HG03066 (cell line): ENCODE results near the gene DNAJB4.
"Not testable (repeated sequence)": the region's sequence is repeated elsewhere in the genome, so short reads cannot be mapped to it uniquely, and the experiment has no call there.

ENCODE experiments used
- ATAC-seq: cut with Tn5 transposase; IDR thresholded peaks from one replicate; pipeline ENCODE4 v1.9.1; 2021; ENCODE audit warnings: low read depth; ENCODE audit not compliant: unreplicated experiment

DNAJB4 gene

GRCh38 chr1:77989744-77990143 is 15.0 kb upstream of the DNAJB4 start:
- ATAC-seq, result no peak

GRCh38 chr1:77990629-77991204 is 14.0 kb upstream of the DNAJB4 start:
- ATAC-seq, result no peak

- no peak for ATAC-seq
Measured at GRCh38 chr1:77991638-77992037, 13.1 kb upstream of the DNAJB4 start.

GRCh38 chr1:77994117-77994705 is 10.5 kb upstream of the DNAJB4 start:
- ATAC-seq, result no peak

GRCh38 chr1:77996734-77997133 is 8.0 kb upstream of the DNAJB4 start:
- ATAC-seq, result no peak

GRCh38 chr1:78000536-78000935 is 4.2 kb upstream of the DNAJB4 start:
- not testable (repeated sequence) for ATAC-seq

- ATAC-seq, result no peak
Measured at GRCh38 chr1:78003070-78003746, 1.5 kb upstream of the DNAJB4 start.

- peak; percentile 35 for ATAC-seq
Measured at GRCh38 chr1:78003882-78004718, 639 bp upstream of the DNAJB4 start.

- no peak for ATAC-seq
Measured at GRCh38 chr1:78005448-78005722, 646 bp downstream of the DNAJB4 start.

- ATAC-seq, result no peak
Measured at GRCh38 chr1:78005755-78006154, 1.0 kb downstream of the DNAJB4 start.

- ATAC-seq, result no peak
Measured at GRCh38 chr1:78006521-78006920, 1.8 kb downstream of the DNAJB4 start.

GRCh38 chr1:78007677-78008341 is 3.1 kb downstream of the DNAJB4 start:
- no peak for ATAC-seq

GRCh38 chr1:78009276-78009675 is 4.5 kb downstream of the DNAJB4 start:
- no peak for ATAC-seq

GRCh38 chr1:78009836-78010235 is 5.1 kb downstream of the DNAJB4 start:
- ATAC-seq, result no peak

- ATAC-seq, result no peak
Measured at GRCh38 chr1:78011050-78011449, 6.3 kb downstream of the DNAJB4 start.

GRCh38 chr1:78015148-78015547 is 10.4 kb downstream of the DNAJB4 start:
- ATAC-seq, result no peak

GRCh38 chr1:78019024-78019423 is 14.3 kb downstream of the DNAJB4 start:
- ATAC-seq, result no peak

- not testable (repeated sequence) for ATAC-seq
Measured at GRCh38 chr1:78021134-78021533, 16.4 kb downstream of the DNAJB4 start.

- no peak for ATAC-seq
Measured at GRCh38 chr1:78029793-78030192, 25.1 kb downstream of the DNAJB4 start.

- no peak for ATAC-seq
Measured at GRCh38 chr1:78032996-78033796, 28.5 kb downstream of the DNAJB4 start.
